GM18508 (cell line): ENCODE results near the gene GRK6.

ENCODE experiments used
- ATAC-seq: cut with Tn5 transposase; IDR thresholded peaks from one replicate; pipeline ENCODE4 v1.9.1; 2021; ENCODE audit warnings: moderate number of reproducible peaks; ENCODE audit not compliant: insufficient read depth, unreplicated experiment

GRK6 gene

DNA sequence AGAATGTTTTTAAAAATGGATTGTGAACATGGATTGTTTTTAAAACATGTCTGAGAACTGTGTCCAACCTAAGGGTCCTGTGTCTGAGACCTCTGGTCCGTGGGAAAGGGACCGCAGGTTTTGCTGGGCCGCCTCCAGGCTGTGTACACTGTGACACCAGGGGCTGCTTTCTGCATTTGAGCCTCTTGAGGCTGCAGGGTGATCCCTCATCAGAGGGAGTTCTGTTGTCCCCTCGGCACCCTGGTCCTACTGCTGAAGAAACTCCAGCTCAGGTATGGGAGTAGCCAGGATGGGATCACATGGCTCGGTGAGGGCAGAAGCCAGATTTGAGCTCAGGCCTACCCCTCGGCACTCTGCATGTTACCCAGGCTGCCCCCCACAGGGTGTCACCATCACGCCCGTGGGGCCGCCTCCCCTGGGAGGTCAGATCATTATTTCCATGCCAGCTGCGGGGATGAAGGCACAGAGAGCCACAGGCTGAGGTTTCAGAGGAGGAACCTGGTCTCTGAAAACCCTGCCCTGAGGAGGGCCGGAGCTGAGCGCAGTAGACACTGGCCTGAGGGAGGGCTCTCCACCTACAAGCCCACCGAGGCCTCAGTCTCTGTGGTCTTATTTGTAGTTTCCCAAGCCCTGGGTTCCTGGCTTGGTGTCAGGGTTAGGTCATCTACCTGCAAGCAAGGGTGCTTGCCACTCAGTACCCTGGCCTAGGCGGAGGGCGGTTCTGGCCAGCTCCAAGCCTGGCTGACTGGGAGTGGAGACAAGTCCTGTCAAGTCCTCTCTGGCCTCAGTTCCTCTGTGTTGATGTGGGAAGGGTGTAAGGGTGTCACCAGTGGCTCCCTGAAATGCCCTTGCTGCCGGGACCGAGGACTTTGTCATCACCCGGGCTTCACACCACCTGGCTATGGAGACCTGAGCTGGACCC is 22.9 kb downstream of the GRK6 start:
- no peak for ATAC-seq

DNA sequence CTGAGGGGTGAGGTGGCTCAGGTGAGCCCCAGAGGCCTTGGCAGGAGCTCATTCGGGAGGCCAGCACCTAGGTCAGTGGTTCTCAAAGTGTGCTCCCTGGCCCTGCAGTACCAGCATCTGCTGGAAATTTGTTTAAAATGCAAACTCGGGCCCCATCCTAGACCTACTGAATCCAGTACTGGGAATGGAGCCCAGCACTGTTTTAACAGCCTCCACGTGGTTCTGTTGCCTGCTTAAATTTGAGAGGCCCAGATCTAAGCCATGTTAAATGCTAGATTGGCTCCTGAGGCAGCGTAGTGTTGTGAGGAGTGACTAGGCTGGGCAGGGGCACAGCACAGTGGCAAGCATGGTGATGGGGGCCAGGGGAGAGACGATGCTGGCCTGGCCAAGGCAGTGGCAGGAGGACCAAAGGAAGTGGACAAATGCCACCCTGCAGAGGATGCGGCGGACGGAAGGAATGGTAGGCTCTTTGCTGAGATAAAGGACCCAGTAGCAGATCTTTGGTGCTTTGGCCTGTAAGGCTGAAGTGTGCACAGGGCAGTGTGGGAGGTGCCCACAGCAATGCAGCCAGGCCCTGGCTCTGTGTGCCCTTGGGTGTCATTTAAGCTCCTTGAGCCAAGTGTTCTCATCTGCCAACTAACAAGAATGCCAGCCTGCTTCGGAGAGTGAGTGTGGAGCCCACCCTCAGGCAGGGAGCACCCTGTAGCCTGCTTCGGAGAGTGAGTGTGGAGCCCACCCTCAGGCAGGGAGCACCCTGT is 24.4 kb downstream of the GRK6 start:
- ATAC-seq, result no peak

DNA sequence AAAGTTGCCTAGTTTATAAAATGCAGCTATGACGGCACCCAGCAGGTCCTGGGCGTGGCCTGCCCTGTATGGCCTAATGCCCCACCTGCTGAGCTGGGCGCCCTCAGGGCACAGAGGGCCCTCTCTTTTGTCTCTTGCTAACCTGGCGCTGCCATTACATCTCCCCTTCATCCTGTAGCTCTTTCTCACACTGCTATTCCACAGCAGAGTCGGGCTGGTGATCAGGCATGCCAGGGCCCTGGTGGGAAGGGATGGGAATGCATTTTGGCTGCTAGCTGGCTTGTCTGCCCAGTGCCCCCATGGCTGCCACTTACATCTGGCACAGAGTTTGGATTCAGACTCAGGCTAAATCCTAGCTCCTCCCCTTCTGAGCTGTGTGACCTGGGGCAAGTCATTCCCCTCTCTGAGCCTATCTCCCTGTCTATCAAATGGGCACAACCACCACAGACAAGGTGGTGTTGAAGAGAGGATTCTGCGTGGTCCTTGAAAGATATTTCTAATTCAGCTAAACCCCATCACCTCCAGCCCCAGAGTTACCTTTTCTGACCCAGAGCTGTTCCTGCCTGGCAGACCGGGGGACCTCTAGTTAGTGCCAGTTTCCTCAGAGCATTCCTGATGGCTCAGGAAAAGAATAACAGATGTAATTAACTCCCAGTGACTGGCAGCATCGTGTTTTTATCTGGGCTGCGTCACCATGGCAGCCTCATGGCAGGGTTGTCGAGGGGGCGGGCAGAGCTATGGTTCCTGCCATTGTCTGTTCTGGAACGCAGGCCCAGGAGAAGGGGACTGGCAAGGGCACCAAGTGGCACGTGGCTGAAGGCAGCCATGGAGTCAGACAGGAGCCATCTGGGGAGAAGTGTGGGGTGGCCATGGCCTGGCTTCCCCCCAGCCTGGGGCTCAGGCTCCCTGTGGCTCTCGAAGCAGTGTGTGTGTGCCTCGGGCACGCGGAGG is 26.5 kb downstream of the GRK6 start:
- no peak for ATAC-seq

DNA sequence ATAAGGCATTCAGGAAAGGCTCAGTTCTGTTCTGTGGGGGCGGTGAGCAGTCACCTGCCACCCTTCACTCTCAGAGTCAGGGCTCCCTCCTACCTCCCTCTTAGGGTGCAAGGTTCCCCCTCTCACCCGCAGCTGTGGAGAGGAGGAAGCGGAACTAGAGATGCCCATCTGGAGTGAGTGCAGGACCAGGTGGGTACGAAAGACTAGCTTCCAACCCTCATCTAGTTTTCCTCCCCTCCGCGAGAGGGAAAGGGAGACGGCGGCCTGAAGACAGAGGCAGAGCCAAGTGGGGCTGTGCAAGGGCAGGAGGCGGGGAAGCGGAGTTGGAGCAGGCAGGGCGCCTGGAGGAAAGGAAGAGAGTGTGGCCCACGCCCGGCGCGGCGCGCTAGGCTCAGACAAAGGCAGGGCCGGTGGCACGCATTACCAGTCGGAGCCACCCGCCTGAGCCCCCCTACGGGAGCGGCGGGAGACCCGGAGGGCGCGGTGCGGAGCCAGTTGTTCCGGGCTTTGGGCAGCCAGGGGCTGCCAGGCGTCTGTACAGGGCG is 27.4 kb downstream of the GRK6 start:
- no peak for ATAC-seq

DNA sequence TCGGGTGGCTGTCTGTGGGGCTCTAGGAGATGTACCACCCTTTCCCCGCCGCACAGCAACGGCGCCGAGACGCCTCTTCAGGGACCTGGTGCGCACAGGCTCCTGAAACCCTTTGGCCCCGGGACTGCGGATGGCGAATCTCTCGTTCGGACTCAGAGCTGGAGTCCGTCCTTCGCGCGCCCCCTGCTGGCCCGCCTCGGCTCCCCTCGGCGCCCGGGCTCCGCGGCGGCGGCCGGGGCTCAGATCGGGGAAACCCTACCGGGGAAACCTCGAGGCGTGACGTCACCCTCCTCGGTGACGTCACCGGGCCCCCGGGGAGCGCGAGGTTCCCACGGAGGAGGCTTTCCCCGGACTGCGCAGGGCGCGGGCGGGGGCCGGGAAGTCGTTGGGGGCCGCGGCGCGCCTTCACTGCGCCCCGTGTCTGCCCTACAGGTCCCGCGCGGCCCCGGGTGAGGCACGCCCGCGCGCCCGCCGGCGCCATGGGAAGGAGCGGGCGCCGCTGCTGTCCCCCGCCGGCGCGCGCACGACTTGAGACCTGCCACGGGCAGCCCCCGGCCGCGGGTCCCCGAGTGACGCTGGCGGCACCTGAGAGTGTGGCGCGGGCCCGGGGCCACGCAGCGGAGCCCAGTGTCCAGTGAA is 28.0 kb downstream of the GRK6 start:
- no peak for ATAC-seq

DNA sequence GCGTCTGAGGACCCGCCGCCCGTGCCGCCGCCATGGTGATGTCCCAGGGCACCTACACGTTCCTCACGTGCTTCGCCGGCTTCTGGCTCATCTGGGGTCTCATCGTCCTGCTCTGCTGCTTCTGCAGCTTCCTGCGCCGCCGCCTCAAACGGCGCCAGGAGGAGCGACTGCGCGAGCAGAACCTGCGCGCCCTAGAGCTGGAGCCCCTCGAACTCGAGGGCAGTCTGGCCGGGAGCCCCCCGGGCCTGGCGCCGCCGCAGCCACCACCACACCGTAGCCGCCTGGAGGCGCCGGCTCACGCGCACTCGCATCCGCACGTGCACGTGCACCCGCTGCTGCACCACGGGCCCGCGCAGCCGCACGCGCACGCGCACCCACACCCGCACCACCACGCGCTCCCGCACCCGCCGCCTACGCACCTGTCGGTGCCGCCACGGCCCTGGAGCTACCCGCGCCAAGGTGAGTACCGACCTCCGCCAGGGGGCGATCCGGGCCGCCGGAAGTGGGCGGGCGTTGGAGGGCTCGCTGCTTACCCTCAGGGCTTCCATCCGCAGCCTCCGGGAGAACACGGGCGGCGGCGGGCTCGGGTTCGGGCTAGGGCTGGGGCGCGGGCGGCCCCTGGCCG is 28.7 kb downstream of the GRK6 start:
- no peak for ATAC-seq

DNA sequence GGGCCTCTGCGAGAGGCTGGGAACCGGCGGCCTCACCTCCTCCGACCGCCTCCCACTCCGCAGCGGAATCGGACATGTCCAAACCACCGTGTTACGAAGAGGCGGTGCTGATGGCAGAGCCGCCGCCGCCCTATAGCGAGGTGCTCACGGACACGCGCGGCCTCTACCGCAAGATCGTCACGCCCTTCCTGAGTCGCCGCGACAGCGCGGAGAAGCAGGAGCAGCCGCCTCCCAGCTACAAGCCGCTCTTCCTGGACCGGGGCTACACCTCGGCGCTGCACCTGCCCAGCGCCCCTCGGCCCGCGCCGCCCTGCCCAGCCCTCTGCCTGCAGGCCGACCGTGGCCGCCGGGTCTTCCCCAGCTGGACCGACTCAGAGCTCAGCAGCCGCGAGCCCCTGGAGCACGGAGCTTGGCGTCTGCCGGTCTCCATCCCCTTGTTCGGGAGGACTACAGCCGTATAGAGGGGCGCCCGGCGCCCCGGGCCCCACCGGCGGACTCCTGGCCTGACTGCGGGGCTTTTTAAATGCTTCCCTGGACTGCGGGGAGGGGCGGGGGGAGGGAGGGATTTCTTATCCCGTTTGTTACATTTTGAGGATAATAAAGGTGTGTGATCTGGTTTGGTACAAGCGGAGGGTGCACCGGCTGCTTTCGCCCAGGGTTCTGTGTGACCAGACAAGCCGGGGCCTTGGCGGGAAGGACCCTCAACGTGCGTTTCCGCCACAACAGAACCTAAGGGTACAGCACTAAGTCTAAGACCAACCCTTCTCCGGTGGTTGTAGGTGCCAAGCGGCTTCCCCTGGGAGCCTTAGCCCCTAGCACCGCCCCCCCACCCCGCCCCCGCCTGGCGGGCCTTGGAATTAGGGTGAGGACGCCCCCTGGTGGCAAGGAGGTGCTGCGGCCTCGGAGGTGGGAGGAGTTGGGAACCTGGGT is 29.4 kb downstream of the GRK6 start:
- ATAC-seq, result no peak

DNA sequence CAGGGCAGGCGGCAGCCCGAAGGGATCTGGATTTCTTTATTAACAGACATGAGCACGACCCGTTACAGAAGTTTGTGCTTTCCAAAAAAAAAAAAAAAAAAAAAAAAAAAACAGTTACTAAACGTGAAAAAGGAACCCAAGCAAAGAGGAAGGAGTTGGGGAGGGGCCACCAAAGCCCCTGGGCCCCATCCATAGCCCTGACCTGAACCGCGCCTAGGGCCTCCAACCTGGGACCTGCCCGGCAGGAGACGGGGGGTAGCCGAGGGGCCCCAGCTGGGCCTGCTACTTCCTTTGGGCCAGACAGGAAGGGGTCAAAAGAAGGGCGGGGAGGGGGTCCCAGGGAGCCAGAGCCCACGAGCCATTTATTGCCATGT is 30.1 kb downstream of the GRK6 start:
- no peak for ATAC-seq

DNA sequence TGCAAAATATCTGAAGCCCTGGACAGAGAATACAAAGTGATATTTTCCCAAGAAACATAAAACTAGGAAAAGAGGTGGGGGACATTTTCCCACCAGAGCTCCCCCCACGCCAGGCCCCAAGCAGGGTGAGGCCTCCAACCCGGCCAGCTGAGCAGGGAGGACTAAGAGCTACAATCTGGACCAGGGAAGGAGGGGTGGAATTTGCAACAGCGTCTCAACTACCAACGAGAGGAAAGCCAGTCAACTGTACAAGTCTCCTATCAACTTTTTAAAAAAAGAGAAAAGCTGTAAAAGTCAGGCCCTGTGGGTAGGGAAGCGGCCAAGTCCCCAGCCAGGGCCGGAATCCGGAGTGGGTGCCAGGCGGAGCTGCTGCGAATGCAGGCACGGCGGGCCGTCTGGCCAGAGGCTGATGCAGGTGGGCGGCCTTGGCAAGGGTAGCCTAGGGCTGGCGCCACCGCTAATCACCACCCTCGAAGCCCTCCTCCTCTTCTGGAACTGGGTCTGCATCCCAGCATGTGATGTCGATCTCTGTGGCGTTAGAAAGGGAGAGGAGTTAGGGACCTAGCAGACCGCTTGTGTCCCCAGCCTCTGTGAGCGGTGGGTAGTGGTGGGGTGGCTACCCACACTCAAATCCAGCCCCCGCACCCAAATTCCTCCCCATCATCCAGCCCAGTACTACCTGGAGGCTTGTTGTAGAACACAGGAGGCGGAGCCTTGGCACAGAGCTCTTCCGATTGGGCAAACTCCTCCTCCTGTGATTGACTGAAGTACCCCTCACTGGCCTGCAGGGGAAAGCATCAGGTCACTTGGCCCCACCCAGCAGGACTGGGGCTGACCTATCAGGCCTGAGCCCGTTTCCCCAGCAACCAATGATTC is 30.7 kb downstream of the GRK6 start:
- ATAC-seq, result peak; percentile 31

DNA sequence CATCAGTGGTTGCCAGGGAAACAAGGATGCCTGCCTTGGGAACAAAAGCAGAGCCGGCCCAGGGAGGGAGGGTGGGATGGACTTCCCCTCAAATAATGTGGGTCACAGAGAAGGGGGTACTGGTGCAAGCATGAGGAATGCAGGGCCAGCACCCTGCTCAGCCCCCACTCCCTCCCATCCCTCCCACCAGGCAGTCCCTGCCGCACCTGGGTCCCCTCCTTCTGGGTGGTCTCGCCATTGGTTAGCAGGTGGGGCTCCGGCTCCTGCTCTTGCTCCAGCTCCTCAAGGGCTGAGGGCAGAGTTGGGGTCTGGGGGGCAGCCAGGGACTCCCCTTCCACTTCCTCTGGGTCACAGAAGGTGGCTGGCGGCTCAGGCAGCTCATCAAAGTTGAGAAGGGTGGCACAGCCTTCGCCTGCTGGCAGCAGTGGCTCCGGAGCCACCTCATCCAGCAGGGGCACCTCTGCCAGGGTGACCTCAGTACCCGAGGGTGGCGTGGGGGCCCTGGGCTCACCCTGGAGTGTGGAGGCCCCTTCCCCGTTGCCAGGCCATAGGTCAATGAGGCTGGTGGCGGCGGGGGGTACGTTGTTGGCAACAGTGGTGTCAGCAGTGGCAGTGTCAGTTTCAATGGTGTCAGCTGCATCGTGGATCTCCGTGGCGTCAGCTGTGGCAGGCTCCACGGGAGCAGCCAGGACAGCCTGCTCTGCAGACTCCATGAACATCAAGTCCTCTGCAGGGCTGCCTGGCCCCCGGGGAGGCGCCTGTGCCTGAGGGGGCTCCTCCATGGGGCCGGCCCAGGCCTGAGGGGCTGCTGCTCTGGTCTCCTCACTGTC is 31.6 kb downstream of the GRK6 start:
- no peak for ATAC-seq

DNA sequence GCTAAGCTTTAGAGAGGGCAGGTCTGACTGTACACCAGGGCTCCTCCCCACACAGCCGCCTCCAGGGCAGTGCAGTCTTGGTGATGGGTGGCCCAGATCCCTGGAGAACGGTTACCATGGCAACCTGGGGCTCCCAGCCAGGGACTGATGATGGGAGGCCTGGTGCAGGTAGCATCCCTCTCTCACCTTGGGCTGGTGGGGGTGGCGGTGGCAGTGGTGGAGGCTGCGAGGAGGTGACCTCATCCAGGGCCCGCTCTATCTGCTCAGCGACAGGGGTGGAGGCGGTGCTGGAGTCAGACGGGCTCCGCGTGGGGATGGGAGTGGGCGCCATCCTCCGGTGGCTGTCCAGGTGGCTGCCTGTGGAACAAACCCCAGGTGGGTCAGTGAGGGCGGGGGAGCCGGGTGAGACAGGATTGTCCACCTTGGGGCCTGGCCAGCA is 32.5 kb downstream of the GRK6 start:
- ATAC-seq, result no peak

DNA sequence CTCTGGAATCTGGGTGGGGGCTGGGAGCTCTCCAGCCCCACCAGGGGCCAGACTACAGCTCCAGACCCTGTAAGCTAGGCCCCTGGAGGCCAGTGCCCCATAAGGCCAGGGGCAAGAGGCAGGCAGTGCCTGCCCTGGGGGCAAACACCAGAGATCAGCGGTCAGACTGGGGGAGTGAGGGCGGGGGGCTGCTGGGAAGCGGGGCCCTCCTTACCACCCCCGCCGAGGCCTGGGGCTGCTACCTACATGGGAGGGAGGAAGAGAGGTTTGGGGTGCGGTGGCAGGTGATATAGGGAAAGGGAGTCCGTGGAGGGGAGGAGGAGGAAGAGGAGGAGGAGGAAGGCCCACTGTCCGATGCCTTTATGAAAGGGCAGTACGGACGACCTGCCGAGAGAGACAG is 32.9 kb downstream of the GRK6 start:
- ATAC-seq, result no peak

DNA sequence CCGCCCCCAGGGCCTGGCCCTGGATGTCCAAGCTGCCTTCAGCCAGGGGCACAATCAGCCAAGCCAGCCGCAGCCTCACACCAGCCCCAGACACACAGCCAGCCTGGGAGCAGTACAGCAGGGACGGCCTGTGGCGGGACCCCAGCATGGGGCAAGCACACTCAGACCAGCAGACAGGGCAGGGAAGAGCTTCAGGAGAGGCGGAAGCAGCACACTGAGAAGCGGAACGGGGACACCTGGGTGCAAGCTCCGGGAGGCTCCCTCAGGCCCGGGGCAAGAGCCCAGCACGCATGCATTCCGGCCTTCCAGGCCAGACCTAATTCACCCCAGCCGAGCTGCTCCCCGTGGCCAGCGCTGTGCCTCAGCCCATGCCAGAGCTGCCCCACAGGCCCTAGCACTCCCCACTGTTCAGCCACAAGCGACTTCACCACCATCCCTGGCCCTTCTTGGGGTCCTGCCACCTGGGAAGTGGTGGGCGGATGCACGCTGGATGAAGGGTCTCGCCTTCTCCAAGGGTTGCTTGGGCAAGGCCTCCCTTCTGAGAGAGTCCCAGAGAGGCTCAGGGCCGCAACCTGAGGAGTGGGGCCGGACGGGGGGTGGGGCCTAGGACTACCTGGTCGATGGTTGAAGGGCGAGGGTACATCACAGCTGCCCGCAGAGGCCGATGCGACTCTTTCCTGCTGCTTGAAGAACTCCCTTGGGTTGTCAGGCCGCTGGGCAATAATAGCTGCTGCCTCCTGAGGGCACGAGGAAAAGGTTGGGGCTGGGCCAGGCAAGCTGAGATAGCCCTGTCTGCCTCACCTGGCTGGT is 33.5 kb downstream of the GRK6 start:
- no peak for ATAC-seq

DNA sequence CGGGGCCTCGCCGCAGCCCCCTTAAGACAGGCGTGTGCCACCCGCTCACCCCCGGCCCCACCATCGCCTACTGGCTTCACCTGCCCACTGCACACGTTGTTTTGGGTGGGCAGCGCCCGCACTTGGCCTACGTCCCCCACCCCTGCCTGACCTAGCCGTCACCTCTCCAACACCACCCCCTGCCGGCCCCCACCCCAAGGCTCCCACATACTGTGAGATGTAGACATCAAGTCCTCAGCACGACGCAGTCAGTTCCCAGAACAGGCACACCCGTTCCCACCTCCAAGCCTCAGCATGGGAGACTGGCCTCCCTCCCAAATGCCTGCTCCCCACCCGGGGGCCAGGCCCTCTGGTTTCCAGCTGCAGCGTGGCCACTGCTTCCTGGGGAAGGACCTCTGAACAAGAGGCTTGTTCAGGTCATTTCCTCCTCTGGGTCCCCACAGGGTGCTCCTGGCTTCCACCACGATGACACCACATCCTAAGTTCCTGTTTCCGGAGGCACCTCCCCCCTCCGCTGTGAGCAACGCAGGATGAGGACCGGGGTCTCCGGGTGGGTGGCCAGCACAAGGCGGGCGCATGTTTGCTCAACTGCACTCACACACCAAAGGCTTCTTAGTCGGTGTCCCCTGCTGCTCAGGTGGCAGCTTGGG is 35.7 kb downstream of the GRK6 start:
- ATAC-seq, result no peak

DNA sequence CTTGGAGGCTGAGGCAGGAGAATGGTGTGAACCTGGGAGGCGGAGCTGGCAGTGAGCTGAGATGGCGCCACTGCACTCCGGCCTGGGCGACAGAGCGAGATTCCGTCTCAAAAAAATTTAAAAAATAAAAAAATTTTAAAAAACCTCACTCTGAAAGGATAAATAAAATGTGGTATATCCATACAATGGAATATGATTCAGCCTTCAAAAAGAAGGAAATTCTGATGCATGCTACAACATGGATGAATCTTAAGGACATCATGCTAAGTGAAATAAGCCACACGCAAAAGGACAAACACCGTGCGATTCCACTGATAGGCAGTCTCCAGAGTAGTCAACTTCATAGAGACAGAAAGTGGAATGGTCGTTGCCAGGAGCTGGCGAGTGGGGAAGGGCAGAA is 38.6 kb downstream of the GRK6 start:
- ATAC-seq, result no peak
